SW 1271 (cell line): ENCODE results near the gene AUH.

Experiments used
- DNase-seq, 2 experiments: peaks; one replicate each; lab custom pipeline; 2025; lab: John Stamatoyannopoulos, UW

The AUH gene

DNA sequence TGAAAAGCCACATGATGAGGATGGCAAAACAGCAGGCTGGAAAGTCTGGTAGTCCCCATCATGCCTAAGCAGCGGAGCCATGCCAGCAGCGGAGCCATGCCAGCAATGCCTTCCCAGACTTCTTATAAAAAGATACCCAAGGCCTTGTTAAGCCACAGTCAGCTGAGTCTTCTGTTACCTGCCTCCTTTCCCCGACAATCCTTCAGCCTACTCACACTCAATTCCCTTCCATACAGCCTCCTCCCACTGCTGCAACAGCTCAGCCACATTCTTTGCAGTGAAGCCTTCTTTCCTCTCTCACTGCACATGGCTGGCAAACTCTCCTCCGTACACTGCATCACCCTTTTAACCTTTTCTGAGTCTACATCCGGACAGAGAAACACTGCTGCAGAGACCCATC lies 114.9 kb downstream of the AUH start:
- no peak for DNase-seq

DNA sequence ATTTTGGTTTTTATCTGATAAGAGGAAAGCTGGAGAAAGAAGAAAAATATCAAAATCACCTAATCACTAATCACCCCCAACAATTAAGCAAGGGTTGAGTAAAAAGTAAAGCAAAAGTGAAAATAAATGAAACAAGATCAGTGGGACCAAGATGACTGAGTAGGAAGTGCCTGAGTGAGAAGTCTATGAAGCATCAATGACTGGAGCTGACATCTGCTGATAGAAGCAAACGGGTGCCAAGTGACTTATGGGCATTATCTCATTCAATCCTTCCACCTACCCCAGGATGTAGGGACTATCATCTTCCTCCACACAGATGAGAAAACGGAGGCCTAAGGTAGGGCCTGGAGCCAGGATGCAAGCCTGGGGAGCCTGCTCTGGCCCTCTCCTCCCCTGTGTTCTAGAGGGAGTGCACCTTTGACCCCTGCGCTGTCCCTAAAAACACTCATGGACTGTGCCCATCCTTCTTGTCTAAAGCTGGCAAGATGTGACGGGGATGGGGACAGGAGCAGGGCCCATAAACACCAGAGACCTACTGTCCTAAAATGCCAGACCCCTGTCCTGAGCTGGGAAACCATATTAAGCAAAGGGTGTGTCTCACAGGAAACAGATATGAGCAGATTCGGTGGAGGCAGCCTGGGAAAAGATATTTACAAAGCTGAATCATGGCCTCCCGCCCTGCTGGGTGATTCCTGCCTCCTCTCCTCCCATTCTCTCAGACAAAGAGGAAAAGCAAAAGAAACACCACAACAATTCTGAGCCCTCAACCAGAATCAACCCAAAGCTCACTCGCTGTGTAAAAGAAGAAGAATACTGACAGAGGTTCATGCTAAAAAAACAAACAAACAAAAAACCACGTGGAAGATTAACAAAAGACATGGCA lies 116.0 kb downstream of the AUH start:
- no peak for DNase-seq

DNA sequence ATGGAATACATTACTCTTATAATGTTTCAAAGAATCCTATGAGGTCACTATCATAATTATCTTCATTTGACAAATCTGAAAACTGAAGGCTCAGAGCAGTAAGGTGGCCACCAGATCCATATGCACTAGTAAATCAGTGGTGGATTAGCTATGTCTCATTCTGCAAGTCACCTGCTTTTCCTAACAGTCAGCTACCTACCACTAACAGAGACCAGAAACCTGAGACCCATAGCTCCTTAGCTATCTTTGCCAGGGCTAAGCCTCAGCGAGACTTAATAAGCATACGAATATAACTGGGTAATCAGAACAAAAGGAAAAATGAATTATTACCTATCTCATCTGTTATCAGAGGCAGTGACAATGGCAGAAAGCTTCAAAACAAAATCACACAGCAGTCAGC lies 118.7 kb downstream of the AUH start:
- DNase-seq: no peak

DNA sequence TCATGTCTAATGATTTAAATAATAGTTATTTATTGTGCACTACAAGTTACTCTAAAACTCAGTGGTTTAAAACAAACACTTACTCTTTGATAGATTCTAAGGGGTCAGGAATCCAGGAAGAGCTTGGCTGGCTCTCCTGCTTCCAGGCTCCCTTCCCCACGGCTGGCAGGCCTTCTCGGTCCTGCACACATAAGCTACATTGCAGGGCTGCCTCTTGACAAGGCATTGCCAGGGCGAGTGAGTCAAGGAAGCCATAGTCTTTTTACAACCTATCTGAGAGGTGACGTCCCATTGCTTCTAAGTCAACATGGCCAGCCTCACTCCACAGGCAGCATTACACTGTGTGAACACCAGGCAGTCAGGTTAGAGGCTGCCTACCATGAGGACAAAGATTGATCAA lies 119.8 kb downstream of the AUH start:
- no peak for DNase-seq

DNA sequence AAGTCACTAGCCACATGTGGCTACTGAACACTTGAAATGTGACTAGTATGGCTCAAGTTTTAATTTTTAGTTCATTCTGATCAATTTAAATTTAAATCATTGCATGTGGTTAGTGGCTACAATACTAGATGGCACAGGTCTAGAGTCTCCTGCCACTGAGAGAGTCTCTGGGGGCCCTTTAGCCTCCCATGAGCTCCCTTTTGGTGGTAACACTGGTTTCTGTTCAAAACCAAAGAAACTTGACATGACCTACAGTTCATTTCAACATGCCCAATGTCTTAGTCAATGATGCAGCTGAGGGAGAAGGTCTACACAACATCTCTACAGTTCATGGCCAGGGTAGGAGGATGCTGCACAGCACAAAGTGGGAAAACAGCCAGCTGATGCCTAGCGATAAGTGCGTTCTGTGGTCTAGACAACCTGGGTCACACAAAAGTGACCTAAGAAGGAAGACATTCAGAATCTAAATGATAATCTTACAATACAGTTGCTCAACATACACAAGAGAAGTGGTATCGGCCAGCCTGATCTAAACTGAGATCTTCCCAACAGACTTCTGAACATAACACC lies 121.0 kb downstream of the AUH start:
- no peak for DNase-seq

DNA sequence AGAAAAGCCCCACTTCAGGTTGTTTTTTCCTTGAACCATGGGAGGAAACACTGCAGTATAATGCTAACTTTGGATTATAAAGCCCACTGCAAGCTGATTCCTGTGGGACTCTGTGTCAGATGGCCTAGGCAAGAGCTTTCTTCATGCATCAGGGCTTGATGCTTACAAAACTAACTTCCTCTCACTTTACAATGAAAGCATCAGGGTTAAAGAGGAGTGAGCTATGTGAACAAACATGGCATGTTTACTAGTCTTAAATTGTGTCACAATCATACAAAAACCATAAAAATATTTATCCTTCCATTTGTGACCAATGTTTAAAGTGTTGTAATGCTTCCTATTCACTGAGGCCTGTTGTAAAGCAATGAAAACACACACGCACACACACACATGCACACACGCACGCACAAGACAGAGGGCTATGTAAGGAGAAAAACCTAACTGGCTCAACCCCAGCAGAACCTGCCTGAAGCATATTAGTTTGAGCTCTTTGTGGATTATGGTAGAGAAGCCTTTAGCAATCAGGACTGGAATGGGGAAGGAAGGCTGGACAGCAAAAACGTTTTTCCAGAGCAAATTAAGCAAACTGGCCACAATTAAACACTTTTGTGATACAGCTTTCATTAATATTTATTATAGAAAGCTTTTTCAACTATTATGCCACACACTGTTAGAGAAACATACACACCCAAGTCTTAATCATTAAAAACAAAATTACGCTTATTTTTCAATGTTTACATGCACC lies 122.2 kb downstream of the AUH start:
- DNase-seq: no peak

- no peak for DNase-seq
Measured at GRCh38 chr9:91234523-91234922, 127.2 kb downstream of the AUH start.

- no peak for DNase-seq
Measured at GRCh38 chr9:91231619-91232018, 130.1 kb downstream of the AUH start.

- no peak for DNase-seq
Measured at GRCh38 chr9:91223000-91223399, 138.7 kb downstream of the AUH start.

GRCh38 chr9:91222457-91222856 lies 139.3 kb downstream of the AUH start:
- DNase-seq: no peak

GRCh38 chr9:91221332-91221731 lies 140.4 kb downstream of the AUH start:
- no peak for DNase-seq

- no peak for DNase-seq
Measured at GRCh38 chr9:91220491-91221135, 141.1 kb downstream of the AUH start.

DNA sequence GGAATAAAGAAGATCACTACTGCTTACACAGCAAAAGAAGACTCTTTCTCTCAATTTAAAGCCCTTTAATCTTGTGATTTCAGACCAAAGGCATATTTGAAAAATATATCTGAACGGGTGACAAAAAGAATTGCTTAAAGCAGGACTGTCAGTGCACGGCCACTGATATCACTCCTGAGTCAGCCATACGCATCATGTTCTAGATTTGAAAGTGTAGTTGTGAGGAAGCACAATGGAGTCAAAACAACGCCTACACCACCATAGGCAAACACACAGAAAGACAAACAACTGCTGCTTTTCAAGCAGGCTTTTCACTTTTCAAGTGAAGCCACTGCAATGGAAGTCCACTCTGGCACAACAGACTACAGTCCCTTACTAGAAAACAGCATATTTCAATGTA lies 141.7 kb downstream of the AUH start:
- DNase-seq: no peak

GRCh38 chr9:91219557-91219956 lies 142.2 kb downstream of the AUH start:
- DNase-seq: no peak

- DNase-seq: no peak
Measured at GRCh38 chr9:91217388-91217787, 144.3 kb downstream of the AUH start.

- no peak for DNase-seq
Measured at GRCh38 chr9:91214867-91215266, 146.9 kb downstream of the AUH start.

DNA sequence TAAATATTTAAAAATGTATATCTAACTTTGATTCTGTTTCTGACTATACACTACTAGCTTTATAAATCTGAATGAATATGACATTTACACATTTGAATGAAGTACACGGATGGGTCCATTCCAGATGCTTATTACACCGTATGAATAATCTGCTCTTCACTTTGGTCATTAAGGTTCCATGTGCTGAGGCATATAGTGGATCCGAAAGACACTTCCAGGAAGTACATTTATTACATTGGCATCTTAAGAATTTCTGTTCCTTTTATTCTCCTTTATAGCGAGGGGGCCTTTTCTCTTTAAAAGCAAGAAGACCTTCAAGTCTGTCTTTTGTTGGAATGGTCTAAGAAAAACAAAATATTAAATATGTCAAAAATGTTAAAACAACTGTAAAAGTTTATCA lies 147.6 kb downstream of the AUH start:
- peak in 1 of 2 experiments; percentile 50 for DNase-seq

DNA sequence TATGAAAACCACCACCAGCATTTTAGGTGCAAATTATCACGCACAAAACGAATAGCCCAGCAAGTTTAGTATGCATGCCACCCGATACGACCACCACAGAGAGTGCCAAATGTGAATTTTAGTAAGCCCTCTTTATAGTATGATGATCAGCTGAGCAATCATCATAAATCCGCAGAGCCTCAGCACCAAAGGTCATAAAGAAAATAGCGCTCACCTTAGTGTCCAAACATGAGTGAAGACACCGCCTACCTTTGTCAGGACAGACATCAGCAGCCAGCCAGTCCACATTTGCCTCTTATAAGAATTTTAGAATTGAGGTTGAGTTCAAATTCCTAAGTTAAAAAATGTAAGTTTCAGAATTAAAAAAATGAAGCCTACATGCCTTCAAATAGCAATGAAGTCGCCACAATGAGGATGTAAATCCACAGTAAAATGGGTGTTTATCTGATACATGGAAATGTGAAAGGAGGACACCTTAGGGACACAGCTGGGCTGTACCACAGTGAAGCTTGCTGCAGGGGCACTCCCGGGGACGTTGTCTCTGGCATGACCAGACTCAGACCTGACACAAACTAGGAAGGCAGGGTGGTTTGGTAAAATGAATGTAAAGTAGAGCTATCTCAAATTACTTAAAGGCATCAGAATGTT lies 149.0 kb downstream of the AUH start:
- DNase-seq: no peak

GRCh38 chr9:91211919-91212318 lies 149.8 kb downstream of the AUH start:
- DNase-seq: no peak

- no peak for DNase-seq
Measured at GRCh38 chr9:91211414-91211813, 150.3 kb downstream of the AUH start.

- DNase-seq: no peak
Measured at GRCh38 chr9:91210318-91210717, 151.4 kb downstream of the AUH start.

GRCh38 chr9:91208837-91209236 lies 152.9 kb downstream of the AUH start:
- DNase-seq: no peak
